GM15510 (cell line): ENCODE results near the gene CNKSR3.

Source experiments
- POLR2A ChIP-seq: IDR thresholded peaks from 3 replicates; pipeline ENCODE4 v1.6.1; 2011; ENCODE audit warnings: borderline replicate concordance; ENCODE audit not compliant: insufficient read length; ENCODE audit errors: extremely low read depth

CNKSR3 gene

DNA sequence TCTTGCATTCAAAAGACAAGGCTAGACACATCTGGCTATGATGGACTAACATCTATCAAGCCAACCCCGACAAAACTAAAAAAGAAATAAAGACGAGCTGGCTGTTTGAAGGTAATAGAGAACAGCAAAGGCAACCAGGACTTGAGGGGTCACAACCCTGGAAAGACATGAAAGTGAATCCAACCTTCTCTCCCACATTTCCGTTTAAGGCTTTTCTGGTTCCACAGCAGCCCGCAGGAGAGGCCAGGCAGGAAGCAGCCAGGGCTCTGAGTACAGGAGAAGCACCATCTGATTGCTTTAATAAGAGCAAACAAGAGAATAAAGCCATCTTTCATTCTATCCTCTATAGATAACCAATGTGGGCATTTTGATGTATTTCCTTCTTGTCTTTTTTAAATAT, 14.3 kb downstream of the CNKSR3 start:
- no peak for TF ChIP-seq POLR2A

DNA sequence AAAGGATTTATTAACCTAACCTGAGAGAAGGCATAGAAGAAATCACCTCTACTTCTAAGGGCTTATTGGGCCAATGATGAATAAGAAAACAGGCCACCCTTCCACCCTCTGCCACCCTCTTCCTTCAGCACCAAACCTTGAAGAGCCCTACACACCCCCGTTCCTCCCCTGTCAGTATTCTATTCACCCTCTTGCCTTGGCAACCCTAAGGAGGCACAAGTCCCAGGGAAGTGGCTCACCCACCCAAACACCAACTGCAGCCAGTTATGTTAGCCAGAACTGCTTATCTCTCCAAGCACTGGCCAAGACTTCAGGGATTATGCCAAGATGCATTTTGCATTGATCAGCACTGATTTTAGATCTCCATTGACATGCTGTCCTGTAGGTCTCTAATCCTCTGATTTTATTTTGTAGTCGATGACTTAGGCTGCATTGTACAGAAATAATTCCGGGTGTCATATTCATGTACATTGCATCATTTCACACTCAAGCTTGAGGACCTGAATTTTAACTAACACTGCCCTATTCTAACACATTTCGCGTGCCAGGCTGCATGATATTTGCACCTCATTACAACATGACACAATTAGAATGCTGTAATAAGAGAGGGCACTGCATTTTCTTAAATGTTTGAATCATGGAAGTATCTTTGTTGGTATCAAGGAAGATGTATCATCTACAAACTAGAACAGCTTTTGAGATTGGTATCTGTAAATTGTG, 15.7 kb downstream of the CNKSR3 start:
- TF ChIP-seq POLR2A, result no peak

DNA sequence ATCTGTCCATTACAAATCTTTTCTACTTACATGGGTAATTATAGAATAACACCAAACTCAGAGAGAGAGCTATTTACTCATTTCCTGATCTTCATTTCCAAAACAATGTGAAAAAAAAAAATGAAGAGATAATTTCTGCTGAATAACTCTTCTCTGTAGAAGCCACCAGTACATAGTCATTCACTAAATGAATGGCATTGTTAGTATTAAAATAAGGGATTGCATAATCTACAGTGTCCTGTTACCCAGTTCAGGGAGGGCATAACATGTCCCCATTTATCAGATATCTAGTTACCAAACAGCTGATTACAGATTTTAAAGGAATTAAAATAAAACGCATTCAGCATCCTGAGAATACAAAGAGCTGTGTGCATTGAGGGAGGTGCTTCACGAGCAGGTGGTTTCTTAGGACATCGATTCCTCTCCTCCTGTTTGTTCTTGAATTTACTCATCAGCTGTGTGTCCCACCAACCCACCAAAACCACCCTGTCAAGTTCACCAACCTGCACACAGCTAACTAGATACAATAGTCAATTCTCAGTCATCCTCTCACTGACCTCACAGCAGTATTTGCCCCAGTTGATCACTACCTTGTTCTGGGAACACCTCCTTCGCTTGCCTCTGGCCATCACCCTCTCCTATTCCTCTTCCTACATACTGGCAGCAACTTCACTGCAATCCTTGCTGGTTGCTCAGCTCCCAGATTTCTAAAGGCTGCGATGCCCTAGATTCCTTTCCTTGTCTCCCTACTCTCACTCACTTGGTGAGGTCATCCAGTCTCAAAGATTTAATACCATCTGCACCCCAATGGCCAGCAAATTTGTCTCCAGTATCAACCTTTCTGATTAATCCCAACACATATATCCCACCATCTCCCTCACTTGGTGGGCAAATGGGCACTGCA, 18.7 kb downstream of the CNKSR3 start:
- no peak for TF ChIP-seq POLR2A

DNA sequence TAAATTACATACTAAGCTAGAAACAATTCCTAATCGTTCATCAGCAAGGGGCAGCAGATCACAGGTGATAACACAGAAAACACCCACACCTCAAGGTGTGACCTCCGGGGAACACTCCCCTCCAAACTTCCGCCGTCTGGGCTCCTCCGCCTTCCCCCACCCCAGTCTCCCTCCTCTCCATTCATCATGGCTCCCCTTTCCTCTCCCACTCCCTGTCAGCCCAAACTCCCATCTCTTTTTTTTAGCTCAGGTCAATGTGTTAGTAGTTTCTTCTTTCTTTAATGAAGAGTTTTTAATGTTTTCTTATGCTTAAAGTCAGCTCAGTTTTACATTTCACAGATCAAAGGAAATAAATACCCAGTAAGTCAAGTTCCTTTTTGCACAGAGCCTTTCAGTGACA, 20.7 kb downstream of the CNKSR3 start:
- no peak for TF ChIP-seq POLR2A

GRCh38 chr6:154488802-154489437, 21.6 kb downstream of the CNKSR3 start:
- no peak for TF ChIP-seq POLR2A

- TF ChIP-seq POLR2A, result no peak
Measured at GRCh38 chr6:154488248-154488593, 22.3 kb downstream of the CNKSR3 start.

- TF ChIP-seq POLR2A, result no peak
Measured at GRCh38 chr6:154487367-154488247, 22.9 kb downstream of the CNKSR3 start.

DNA sequence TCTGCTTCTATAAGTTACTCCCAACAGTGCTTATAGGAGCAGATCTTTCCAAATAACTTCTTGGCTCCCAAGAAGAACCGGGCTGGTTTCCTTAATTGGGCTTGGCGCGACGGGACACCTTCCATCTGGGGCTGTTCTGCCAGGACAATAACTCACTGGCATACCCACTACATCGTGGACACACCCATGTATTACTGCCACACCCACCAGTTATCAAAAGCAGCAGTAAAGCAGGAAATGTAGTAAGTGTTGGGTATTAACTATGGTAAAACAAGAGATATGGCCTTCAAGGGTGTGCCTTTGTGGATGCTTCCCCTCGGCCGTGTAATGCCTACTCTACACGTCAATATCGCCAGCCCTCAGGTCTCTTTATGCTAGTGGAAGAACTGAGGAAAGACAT, 24.7 kb downstream of the CNKSR3 start:
- no peak for TF ChIP-seq POLR2A

- TF ChIP-seq POLR2A, result no peak
Measured at GRCh38 chr6:154484942-154485341, 25.5 kb downstream of the CNKSR3 start.

GRCh38 chr6:154482858-154483257, 27.6 kb downstream of the CNKSR3 start:
- TF ChIP-seq POLR2A, result no peak

DNA sequence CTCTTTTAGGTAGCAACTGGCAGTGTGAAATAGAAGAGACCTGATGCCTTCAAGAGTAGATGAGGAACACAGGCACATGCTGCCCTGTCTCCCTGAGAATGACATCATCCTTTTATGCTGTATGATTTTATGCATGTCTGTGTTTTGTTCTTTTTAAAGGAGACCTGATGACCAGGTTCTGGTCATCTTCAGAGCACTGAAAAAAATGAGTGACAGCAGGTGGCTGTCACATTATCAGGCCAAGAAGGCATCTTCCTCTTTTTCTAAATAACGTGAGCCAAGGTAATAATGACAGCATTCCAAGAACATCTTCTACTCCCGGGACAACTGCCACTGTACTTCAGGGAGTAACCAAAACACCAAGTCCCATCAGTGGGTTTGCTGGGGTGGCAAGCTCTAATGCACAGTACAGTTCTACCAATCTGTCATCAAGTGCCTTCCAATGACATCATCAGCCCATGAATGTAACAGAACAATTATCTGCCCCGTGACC, 28.9 kb downstream of the CNKSR3 start:
- TF ChIP-seq POLR2A, result no peak

DNA sequence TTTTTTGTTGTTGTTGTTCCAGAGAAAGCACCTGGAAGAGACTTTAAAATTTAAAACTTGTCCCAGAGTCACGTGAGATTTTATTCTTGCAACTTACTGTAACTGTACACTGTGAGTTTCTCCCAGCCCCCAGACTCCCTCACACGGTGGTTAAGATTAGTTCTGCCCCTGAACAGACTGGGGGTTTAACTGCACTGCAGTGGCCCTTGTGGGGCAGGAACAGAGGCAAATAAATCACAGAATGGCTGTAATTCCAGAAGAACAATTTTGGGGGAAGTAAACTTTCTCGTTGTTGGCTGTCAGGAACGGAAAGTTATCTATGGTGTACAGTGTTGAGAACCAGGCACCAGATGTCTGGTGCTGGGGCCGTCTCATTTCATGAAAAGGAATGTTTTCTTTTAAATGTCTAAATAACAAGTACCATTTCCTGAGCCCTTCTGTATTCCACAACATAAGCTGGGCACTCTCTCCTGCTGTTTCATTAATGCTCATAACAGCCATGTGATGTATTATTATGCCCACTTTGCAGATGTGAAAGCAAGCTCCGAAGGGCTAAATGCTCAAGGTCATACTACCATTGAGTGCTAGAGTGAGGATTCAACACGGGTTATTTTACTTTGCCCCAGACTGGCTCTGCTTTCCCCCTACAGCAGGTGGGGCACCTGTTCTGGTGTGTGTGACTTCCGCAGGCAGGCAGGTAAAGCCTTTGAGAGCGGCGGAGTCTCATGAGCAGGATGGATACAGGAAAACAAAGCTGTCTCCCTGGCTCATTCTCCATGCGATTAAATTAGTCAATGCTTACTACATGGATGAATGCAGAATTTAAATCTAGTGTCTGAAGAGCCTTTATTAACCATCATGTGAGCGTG, 30.5 kb downstream of the CNKSR3 start:
- no peak for TF ChIP-seq POLR2A

GRCh38 chr6:154479351-154479769, 31.1 kb downstream of the CNKSR3 start:
- TF ChIP-seq POLR2A, result no peak

DNA sequence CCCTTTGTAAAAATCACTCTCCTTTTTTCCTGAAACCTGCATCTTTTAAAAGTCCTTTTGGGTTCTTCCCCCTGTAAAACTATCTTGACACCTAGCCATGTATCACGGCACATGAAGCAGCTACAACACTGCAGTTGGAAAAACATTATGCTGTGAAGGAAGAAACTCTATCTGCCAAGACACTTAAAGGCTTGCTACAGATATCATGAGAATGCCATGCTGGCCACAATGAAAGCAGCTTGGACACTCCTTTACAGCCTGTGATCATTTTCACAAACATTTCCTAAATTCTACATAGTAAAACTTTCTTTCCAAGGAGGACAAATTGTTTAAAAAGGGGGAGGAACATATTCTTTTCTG, 31.8 kb downstream of the CNKSR3 start:
- no peak for TF ChIP-seq POLR2A

DNA sequence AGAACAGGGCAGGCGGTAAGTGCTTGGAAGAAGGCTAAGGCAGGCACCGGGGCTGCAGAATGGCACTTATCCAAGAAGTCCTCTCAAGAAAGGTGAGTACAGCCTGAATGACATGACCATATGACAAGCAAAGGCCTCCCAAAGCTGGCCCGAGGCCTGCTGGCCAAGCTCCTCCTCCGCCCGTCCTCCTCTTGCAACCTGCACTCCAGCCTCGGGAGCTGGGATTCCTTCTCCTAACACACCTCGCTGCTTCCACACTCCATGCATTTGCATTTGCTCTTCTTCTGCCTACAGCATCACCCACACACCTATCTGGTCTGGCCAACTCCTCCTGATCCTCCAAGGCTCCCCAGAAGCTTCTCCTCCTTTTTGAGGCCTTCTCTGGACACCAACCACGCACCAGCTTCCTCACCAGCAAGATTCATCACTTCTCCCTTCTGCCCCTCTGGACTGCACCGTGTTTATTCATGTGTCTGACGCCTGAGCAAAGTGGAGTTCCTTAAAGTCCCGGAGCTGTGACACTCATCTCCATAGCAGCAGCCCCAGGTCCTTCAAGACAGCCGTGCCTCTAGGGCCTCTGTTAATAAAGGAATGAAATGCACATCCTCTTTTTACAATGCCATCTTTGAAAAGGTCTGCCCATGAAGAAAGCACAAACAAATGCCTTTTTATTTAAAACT, 32.3 kb downstream of the CNKSR3 start:
- no peak for TF ChIP-seq POLR2A
